Mucosa of stomach (tissue), 1 donor: Measurements from ENCODE around the gene SPTBN1.

Experiments
- H3K27me3 ChIP-seq: one replicate; pipeline ENCODE4 v1.7.0; 2013; ENCODE audit warnings: mild to moderate bottlenecking, low read length; ENCODE audit not compliant: control insufficient read depth, insufficient read depth
- H3K36me3 ChIP-seq: one replicate; pipeline ENCODE4 v1.7.0; 2013; ENCODE audit warnings: low read length; ENCODE audit not compliant: control insufficient read depth, insufficient read depth
- H3K4me1 ChIP-seq: one replicate; pipeline ENCODE4 v1.7.0; 2013; ENCODE audit warnings: mild to moderate bottlenecking, low read length; ENCODE audit not compliant: control insufficient read depth, insufficient read depth
- H3K4me3 ChIP-seq: one replicate; pipeline ENCODE4 v1.7.0; 2013; ENCODE audit warnings: low read length
- H3K9ac ChIP-seq: one replicate; pipeline ENCODE4 v1.7.0; 2013; ENCODE audit warnings: mild to moderate bottlenecking, low read length, moderate library complexity
- H3K9me3 ChIP-seq: one replicate; pipeline ENCODE4 v1.7.0; 2013; ENCODE audit warnings: mild to moderate bottlenecking, low read length, moderate library complexity; ENCODE audit not compliant: control insufficient read depth
- donor health status: Pancreatic carcinoma.

SPTBN1 gene

DNA sequence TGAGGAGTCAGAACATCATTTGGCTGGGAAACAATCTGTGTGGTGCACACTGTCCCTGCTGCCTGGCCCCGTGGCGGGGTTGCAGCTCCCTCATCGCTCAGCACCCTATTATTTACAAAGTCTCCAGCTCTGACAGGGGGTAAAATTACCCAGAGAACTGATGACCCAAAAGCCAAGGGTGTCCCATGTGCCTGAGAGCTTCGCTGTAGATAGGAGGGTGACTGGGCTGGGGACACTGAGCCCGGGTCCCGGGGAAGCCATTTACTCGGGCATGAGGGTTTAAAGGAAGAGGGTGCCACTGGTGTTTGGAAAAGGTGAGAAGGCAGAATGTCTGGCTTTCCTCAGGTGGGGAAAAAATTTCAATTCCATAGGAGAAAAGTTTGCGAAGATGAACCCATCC, 219.2 kb downstream of the SPTBN1 start:
- Histone ChIP-seq H3K27me3 (no peaks in the 10 kb centered on the region), H3K36me3 (no peaks in the 10 kb centered on the region), H3K4me1 (peaks cover 19% of the 10 kb centered on the region), H3K4me3 (no peak overlapping the region), H3K9ac (no peak overlapping the region), H3K9me3 (no peaks in the 10 kb centered on the region)

DNA sequence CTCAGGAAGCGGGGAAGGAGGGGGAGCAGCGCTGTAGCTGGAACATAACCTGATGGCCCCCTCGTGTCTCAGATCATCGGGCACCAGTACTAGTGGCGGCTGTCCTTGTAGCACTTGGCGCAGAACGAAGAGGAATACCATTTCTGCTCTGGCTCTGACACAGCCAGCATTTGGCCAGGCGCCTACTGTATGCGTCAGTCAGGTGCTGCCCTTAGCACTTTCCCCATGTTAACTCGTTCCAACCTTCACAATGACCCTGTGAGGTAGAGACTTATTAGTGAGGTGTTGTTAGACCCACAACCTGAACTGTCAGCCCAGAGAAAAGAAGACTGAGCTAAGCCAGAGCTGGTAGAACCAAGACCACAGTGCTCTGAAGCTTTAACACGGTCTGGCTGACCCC, 219.6 kb downstream of the SPTBN1 start:
- Histone ChIP-seq H3K27me3 (no peaks in the 10 kb centered on the region), H3K4me3 (no peak overlapping the region), H3K4me1 (peaks cover 19% of the 10 kb centered on the region)

DNA sequence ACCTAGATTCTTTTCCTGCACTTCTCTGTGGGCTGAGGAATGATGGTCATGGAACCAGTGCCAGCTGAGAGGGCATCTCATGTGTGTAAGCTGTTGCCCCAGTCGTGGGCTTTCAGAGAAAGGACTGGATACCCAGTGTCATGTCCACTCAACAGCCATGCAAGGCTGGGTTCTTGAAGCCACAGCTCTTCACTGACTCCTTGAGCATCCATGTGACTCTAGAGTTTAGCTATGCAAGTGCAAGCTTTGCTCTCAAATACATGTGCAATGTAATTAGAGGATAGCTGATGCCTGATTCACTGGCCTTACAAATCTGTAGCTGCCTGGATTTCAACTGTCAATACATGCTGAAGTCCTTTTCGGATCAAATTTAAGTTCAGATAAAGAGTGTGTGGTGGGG, 220.5 kb downstream of the SPTBN1 start:
- H3K36me3 ChIP-seq = no peaks in the 10 kb centered on the region
- H3K27me3 ChIP-seq = no peaks in the 10 kb centered on the region
- no peak overlapping the region for H3K4me3 ChIP-seq
- H3K9me3 ChIP-seq = no peaks in the 10 kb centered on the region
- peaks cover 19% of the 10 kb centered on the region for H3K4me1 ChIP-seq
- no peak overlapping the region for H3K9ac ChIP-seq

More for the DNA sequence above, 219.6 kb downstream of the SPTBN1 start:
- Histone ChIP-seq H3K9ac (no peak overlapping the region), H3K9me3 (no peaks in the 10 kb centered on the region), H3K36me3 (no peaks in the 10 kb centered on the region)

DNA sequence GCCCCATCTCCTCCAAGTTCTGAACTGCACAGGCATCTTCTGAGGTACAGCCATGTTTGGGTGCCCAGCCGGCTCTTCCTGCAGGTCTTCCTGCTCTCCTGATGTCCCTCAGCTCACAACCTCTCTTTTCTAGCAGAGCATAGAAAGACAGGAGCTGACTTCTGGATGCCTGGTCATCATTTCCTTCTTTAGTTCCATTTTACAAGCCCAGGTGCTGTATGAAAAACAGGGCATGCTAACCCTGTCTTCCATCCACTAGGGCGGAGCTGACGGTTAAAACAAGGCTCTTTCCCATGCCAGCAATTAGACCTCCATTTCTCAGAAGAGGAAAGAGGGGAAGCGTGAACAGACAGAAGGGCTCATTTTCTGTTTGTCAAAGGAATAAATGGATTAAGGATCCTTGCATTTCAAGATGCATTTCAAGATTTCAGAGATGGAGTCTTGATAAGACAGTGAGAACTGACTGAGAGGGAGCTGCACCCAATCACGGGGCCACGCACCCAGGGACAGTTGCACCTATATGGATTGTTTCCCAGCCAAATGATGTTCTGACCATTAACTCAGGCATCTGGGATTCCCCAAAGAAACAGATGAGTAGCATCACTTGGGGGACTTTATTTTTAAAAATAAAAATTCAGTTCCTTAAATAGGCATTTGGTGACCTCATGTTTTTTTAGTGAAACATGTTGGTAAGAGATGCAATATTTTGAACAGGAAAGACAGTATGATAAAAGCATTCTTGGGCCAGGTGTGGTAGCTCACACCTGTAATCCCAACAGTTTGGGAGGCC, 221.5 kb downstream of the SPTBN1 start:
- Histone ChIP-seq H3K4me1 (peaks cover 15% of the 10 kb centered on the region), H3K36me3 (no peaks in the 10 kb centered on the region), H3K4me3 (no peak overlapping the region), H3K9me3 (no peaks in the 10 kb centered on the region), H3K9ac (no peak overlapping the region), H3K27me3 (no peaks in the 10 kb centered on the region)

DNA sequence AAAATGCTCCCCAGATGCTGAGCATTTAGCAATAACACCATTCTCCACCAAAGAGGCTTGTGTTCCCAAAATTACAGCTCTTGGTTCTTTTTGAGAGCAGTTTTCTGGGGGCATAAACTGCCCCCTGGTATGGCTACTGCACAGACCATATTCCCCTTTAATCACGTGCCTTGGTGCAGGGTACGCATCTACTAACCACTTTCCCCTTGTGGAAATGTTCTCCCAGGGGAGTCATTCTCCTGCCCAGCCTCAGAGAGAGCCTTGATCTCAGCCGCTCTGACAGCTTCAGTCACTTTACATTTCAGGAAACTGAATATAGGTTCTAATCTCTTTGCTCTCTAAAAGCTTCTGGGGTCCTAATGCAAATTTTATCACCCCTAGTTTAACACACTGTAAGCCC, 222.6 kb downstream of the SPTBN1 start:
- no peaks in the 10 kb centered on the region for H3K36me3 ChIP-seq
- H3K9me3 ChIP-seq = no peaks in the 10 kb centered on the region
- H3K4me3 ChIP-seq = no peak overlapping the region
- no peaks in the 10 kb centered on the region for H3K27me3 ChIP-seq
- H3K9ac ChIP-seq = no peak overlapping the region
- H3K4me1 ChIP-seq = peaks cover 5% of the 10 kb centered on the region

DNA sequence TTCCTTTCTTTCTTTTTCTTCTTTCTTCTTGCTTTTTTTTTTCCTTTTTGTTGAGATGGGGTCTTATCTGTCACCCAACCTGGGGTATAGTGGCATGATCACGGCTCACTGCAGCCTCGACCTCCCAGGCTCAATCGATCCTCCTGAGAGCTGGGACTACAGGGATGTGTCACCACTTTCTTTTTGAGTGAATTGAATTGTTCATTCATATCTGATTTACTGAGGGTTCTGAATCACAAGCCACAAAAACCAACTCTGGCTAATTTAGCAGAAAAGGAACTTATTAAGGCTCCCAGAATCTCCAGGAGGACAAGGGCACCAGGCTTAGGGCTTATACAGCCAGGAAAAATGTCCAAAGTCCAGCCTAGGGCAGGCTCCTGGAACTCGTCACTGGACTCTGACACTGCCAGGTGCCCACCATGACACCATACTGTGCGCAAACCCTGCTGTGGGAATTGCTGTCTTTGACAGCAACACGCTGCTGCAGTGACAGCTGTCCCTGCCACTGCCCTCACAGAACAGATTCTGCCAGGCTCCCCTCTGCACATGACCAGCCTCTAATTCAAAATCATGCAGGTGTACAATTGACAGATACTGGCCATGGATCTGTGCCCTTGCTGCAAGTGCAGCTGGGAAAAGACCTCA, 224.4 kb downstream of the SPTBN1 start:
- H3K9me3 ChIP-seq = no peaks in the 10 kb centered on the region
- H3K4me1 ChIP-seq = no peaks in the 10 kb centered on the region
- no peaks in the 10 kb centered on the region for H3K27me3 ChIP-seq
- H3K9ac ChIP-seq = no peak overlapping the region
- H3K4me3 ChIP-seq = no peak overlapping the region
- no peaks in the 10 kb centered on the region for H3K36me3 ChIP-seq

DNA sequence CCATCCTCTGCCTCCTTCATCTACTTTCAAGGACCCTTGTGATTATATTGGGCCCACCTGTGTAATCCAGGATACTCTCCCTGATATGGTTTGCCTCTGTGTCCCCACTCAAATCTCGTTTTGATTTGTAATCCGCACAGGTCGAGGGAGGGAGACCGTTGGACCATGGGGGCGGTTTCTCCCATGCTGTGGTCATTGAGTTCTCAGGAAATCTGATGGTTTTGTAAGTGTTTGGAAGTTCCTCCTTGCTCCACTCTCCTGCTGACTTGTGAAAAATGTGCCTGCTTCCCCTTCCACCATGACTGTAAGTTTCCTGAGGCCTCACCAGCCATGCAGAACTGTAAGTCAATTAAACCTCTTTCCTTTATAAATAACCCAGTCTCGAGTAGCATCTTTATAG, 225.3 kb downstream of the SPTBN1 start:
- Histone ChIP-seq H3K4me1 (no peaks in the 10 kb centered on the region), H3K36me3 (no peaks in the 10 kb centered on the region), H3K27me3 (no peaks in the 10 kb centered on the region), H3K9ac (no peak overlapping the region), H3K9me3 (no peaks in the 10 kb centered on the region), H3K4me3 (no peak overlapping the region)

DNA sequence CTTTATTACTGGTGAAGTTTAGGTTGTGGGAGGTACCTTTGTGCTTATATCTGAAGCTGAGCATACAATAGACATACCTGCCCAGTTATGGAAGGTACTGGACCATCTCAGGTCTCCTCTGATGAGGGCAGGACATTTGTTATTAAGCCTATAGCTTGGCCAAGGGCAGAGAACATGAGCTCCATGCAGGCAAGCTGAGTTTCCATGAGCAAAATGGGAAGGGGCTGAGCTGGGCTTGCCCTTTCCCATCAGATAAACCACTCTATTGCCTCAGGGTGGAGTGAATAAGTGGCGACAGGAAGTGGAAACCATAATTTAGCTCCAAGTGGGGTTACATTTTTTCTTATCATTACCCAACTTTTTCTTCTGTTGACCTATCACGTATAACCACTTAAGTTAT, 227.5 kb downstream of the SPTBN1 start:
- Histone ChIP-seq H3K36me3 (no peaks in the 10 kb centered on the region), H3K27me3 (no peaks in the 10 kb centered on the region), H3K9ac (no peak overlapping the region), H3K9me3 (no peaks in the 10 kb centered on the region), H3K4me3 (no peak overlapping the region), H3K4me1 (no peaks in the 10 kb centered on the region)

DNA sequence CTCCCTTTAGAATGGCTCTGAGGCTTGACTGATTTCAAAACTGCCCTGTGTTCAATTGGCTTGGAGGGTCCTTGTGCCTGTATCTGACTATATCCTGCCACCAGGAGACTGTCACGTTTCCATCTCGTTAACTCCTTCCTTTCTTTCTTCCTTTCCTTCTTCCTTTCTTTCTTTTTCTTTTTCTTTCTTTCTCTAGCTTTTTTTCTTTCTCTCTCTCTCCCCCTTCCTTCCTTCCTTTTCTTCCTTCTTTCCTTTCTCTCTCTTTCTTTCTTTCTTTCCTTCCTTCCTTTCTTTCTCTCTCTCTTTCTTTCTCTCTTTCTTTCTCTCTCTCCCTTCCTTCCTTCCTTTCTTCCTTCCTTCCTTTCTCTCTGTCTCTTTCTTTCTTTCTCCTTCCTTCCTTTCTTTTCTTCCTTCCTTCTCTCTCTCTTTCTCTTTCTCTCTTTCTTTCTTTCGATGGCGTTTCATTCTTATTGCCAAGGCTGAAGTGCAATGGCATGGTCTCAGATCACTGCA, 229.2 kb downstream of the SPTBN1 start:
- Histone ChIP-seq H3K9me3 (no peaks in the 10 kb centered on the region), H3K27me3 (no peaks in the 10 kb centered on the region), H3K36me3 (no peaks in the 10 kb centered on the region), H3K9ac (no peak overlapping the region), H3K4me1 (no peaks in the 10 kb centered on the region), H3K4me3 (no peak overlapping the region)

DNA sequence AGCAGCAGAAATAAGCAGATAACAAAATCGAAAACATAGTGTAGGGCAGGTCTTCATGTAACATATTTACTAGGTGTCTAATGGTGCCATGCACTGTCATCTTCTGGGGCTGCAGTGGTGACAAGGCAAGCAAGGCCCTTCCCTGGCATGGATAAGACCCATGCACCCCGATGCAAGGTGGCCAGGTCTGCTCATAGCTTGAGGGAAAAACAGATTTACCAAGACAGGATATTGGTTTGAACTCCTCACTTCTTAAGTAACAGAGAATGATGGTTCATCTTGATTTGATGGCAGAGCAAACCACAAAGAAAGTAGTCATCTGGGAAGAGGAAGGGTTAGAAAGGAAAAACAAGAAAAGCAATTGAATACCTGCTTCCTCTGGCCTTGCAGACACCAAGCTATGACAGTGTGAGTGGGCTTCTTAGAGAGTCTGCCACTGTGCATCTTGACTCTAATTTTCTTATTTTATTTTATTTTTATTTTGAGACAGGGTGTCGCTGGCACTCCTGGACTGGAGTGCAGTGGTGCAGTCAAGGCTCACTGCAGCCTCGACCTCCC, 231.5 kb downstream of the SPTBN1 start:
- H3K4me1 ChIP-seq = no peaks in the 10 kb centered on the region
- no peaks in the 10 kb centered on the region for H3K36me3 ChIP-seq
- H3K4me3 ChIP-seq = no peak overlapping the region
- no peaks in the 10 kb centered on the region for H3K27me3 ChIP-seq
- no peak overlapping the region for H3K9ac ChIP-seq
- no peaks in the 10 kb centered on the region for H3K9me3 ChIP-seq

DNA sequence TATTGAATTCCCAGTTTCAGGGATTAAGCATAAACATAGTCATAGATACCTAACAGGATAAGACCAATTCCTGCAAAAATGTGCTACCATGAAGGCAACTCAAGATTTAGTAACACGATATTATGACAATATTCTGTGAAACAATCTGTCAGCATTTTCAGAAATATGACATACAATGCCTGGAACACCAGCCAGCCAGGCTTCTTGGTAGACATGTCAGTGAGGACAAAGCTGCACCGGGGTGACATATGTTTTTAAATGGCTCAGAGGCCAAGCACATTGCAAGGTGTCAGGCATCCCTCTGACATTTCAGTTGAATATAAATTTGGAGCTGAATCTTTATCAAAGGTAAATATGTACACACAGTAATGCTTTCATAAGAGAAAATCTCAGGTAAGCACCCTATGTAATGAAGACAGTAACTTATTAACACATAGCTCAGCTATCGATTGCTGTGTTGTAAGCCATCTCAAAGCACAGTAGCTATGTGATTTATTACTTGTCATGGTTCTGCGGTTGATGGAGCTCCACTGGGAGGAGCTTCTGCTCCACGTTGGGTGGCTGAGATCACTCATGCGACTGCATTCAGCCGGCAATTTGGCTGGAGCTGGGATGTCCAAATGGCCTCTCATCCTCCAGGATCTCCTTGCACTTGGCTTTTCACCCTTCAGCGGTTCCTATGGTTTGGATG, 235.5 kb downstream of the SPTBN1 start:
- Histone ChIP-seq H3K9ac (no peak overlapping the region), H3K27me3 (peaks cover 5% of the 10 kb centered on the region), H3K4me1 (no peaks in the 10 kb centered on the region), H3K4me3 (no peak overlapping the region), H3K36me3 (no peaks in the 10 kb centered on the region), H3K9me3 (no peaks in the 10 kb centered on the region)

DNA sequence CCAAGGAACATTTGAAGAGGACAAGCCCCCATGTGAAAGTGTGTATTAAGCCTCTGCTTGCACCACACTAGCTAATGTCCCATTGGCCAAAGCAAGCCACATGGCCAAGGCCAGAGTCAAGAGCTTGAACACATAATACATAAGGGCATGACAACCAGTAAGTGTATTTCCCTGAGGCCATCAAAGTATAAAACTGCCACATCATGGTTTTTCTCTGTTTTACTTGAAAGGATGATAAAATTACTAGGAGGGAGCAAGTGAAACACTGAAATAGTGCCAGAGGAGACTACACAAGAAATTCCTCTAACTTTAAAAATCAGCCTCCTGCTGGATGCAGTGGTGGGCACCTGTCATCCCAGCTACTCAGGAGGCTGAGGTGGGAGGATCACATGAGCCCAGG, 236.4 kb downstream of the SPTBN1 start:
- H3K4me3 ChIP-seq = no peak overlapping the region
- no peak overlapping the region for H3K9ac ChIP-seq
- peaks cover 5% of the 10 kb centered on the region for H3K27me3 ChIP-seq
- no peaks in the 10 kb centered on the region for H3K4me1 ChIP-seq
- no peaks in the 10 kb centered on the region for H3K36me3 ChIP-seq
- no peaks in the 10 kb centered on the region for H3K9me3 ChIP-seq
